GM21786 (cell line): ENCODE data around the gene CTSH.

Experiments
- ATAC-seq: cut with Tn5 transposase; IDR thresholded peaks from one replicate; pipeline ENCODE4 v1.9.1; 2021; ENCODE audit not compliant: unreplicated experiment

CTSH gene

GRCh38 chr15:78944669-78945407 lies at the start of gene CTSH:
TSS of gene CTSH (minus strand) at chr15:78945046. CDS start at chr15:78944981, 65 bp downstream.
- ATAC-seq, result peak; percentile 54

- ATAC-seq, result no peak
Observed at GRCh38 chr15:78993931-78994530, 49.2 kb upstream of the CTSH start.

GRCh38 chr15:78993257-78993930 lies 48.5 kb upstream of the CTSH start:
- no peak for ATAC-seq

GRCh38 chr15:78992416-78993256 lies 47.8 kb upstream of the CTSH start:
- ATAC-seq, result no peak

- no peak for ATAC-seq
Observed at GRCh38 chr15:78991879-78992278, 47.0 kb upstream of the CTSH start.

GRCh38 chr15:78991476-78991875 lies 46.6 kb upstream of the CTSH start:
- ATAC-seq, result no peak

- ATAC-seq, result no peak
Observed at GRCh38 chr15:78990278-78990677, 45.4 kb upstream of the CTSH start.

- no peak for ATAC-seq
Observed at GRCh38 chr15:78989701-78990240, 44.9 kb upstream of the CTSH start.

GRCh38 chr15:78988361-78988911 lies 43.6 kb upstream of the CTSH start:
- peak; percentile 70 for ATAC-seq

GRCh38 chr15:78987556-78988360 lies 42.9 kb upstream of the CTSH start:
- no peak for ATAC-seq

GRCh38 chr15:78985859-78986475 lies 41.1 kb upstream of the CTSH start:
- no peak for ATAC-seq

- no peak for ATAC-seq
Observed at GRCh38 chr15:78984041-78984440, 39.2 kb upstream of the CTSH start.

GRCh38 chr15:78983146-78983918 lies 38.5 kb upstream of the CTSH start:
- ATAC-seq, result no peak

- ATAC-seq, result no peak
Observed at GRCh38 chr15:78982736-78983135, 37.9 kb upstream of the CTSH start.

- ATAC-seq, result no peak
Observed at GRCh38 chr15:78981532-78982313, 36.9 kb upstream of the CTSH start.

- ATAC-seq, result no peak
Observed at GRCh38 chr15:78979456-78980320, 34.8 kb upstream of the CTSH start.

- ATAC-seq, result no peak
Observed at GRCh38 chr15:78978601-78979179, 33.8 kb upstream of the CTSH start.
